ENCODE data around the gene NCK2. TPM values are rescaled to one million over a fixed set of nuclear protein-coding genes. Genes with fewer than 3 reads are reported as not detected.

The NCK2 gene
- total RNA-seq, 1 experiment from 2014 or later, result 19.9 TPM

- no peak for DNase-seq (ENCODE audit: extremely low read depth, low read depth)
Observed at GRCh38 chr2:105910497-105911238, 166.0 kb downstream of the NCK2 start.

- no peak for DNase-seq (ENCODE audit: extremely low read depth, low read depth)
Observed at GRCh38 chr2:105911425-105911824, 166.7 kb downstream of the NCK2 start.

- DNase-seq (ENCODE audit: extremely low read depth, low read depth), result no peak
Observed at GRCh38 chr2:105912081-105912480, 167.4 kb downstream of the NCK2 start.

GRCh38 chr2:105915005-105915558 is 170.4 kb downstream of the NCK2 start:
- no peak for DNase-seq (ENCODE audit: extremely low read depth, low read depth)

- no peak for DNase-seq (ENCODE audit: extremely low read depth, low read depth)
Observed at GRCh38 chr2:105917226-105917625, 172.5 kb downstream of the NCK2 start.

GRCh38 chr2:105917688-105918087 is 173.0 kb downstream of the NCK2 start:
- no peak for DNase-seq (ENCODE audit: extremely low read depth, low read depth)

- DNase-seq (ENCODE audit: extremely low read depth, low read depth), result no peak
Observed at GRCh38 chr2:105919191-105919811, 174.6 kb downstream of the NCK2 start.

- DNase-seq (ENCODE audit: extremely low read depth, low read depth), result no peak
Observed at GRCh38 chr2:105919826-105920225, 175.1 kb downstream of the NCK2 start.

- DNase-seq (ENCODE audit: extremely low read depth, low read depth), result no peak
Observed at GRCh38 chr2:105924271-105924670, 179.6 kb downstream of the NCK2 start.

GRCh38 chr2:105924932-105925331 is 180.2 kb downstream of the NCK2 start:
- no peak for DNase-seq (ENCODE audit: extremely low read depth, low read depth)

- no peak for DNase-seq (ENCODE audit: extremely low read depth, low read depth)
Observed at GRCh38 chr2:105925390-105925789, 180.7 kb downstream of the NCK2 start.

GRCh38 chr2:105926960-105927678 is 182.4 kb downstream of the NCK2 start:
- DNase-seq (ENCODE audit: extremely low read depth, low read depth), result no peak

- DNase-seq (ENCODE audit: extremely low read depth, low read depth), result no peak
Observed at GRCh38 chr2:105928086-105928485, 183.4 kb downstream of the NCK2 start.

- DNase-seq (ENCODE audit: extremely low read depth, low read depth), result no peak
Observed at GRCh38 chr2:105928563-105928962, 183.9 kb downstream of the NCK2 start.

GRCh38 chr2:105929516-105929915 is 184.8 kb downstream of the NCK2 start:
- no peak for DNase-seq (ENCODE audit: extremely low read depth, low read depth)

- no peak for DNase-seq (ENCODE audit: extremely low read depth, low read depth)
Observed at GRCh38 chr2:105932582-105932981, 187.9 kb downstream of the NCK2 start.

GRCh38 chr2:105933906-105934305 is 189.2 kb downstream of the NCK2 start:
- no peak for DNase-seq (ENCODE audit: extremely low read depth, low read depth)

- no peak for DNase-seq (ENCODE audit: extremely low read depth, low read depth)
Observed at GRCh38 chr2:105934467-105934866, 189.8 kb downstream of the NCK2 start.

- DNase-seq (ENCODE audit: extremely low read depth, low read depth), result no peak
Observed at GRCh38 chr2:105935063-105935462, 190.4 kb downstream of the NCK2 start.

GRCh38 chr2:105936954-105937353 is 192.2 kb downstream of the NCK2 start:
- no peak for DNase-seq (ENCODE audit: extremely low read depth, low read depth)

GRCh38 chr2:105937498-105938097 is 192.9 kb downstream of the NCK2 start:
- DNase-seq (ENCODE audit: extremely low read depth, low read depth), result no peak
